ENCODE data around the gene GLRA3. TPM values are rescaled to one million over a fixed set of nuclear protein-coding genes. Genes with fewer than 3 reads are reported as not detected.
"Not testable (repeated sequence)": the region's sequence is repeated elsewhere in the genome, so short reads cannot be mapped to it uniquely, and the experiment has no call there.

The GLRA3 gene
- total and polyA plus RNA-seq, 2 experiments from 2014 or later, result 0.03 to 0.19 TPM

GRCh38 chr4:174696657-174697056, 132.4 kb downstream of the GLRA3 start:
- Histone ChIP-seq H4K20me1 (replicated peaks; ENCODE audit: insufficient read depth) (no peaks in the 10 kb centered on the region), H3K9me2 (ENCODE audit: insufficient read depth) (no peaks in the 10 kb centered on the region)

GRCh38 chr4:174691876-174692275, 137.2 kb downstream of the GLRA3 start:
- not testable (repeated sequence) for ATAC-seq; H3K27ac Mint-ChIP-seq; H4K20me1 ChIP-seq (replicated peaks; ENCODE audit: insufficient read depth); H3K27me3 Mint-ChIP-seq (ENCODE audit: insufficient read depth, low read depth, poor library complexity); H3K27me3 ChIP-seq (ENCODE audit: insufficient read depth); H3K36me3 ChIP-seq (ENCODE audit: insufficient read depth); H3K4me3 ChIP-seq; H3K9me2 ChIP-seq (ENCODE audit: insufficient read depth); H3K27ac ChIP-seq (ENCODE audit: low read depth); H2AFZ ChIP-seq; H3K4me2 ChIP-seq; DNase-seq (ENCODE audit: low spot score); H3K4me1 Mint-ChIP-seq; H3F3A ChIP-seq (replicated peaks; ENCODE audit: low read depth); H3K79me2 ChIP-seq (replicated peaks; ENCODE audit: insufficient read depth); H3K4me1 ChIP-seq (ENCODE audit: insufficient read depth); H3K4me3 Mint-ChIP-seq
- Mint-ChIP-seq H3K36me3 (ENCODE audit: low read depth) (peaks cover 19% of the 10 kb centered on the region), H3K9me3 (peaks cover 22% of the 10 kb centered on the region)

More at GRCh38 chr4:174696657-174697056, 132.4 kb downstream of the GLRA3 start:
- Histone ChIP-seq H2AFZ (no peak overlapping the region), H3K36me3 (ENCODE audit: insufficient read depth) (no peaks in the 10 kb centered on the region), H3K4me3 (no peak overlapping the region), H3K27me3 (ENCODE audit: insufficient read depth) (no peaks in the 10 kb centered on the region), H3K4me2 (no peak overlapping the region), H3K79me2 (replicated peaks; ENCODE audit: insufficient read depth) (no peaks in the 10 kb centered on the region), H3K4me1 (ENCODE audit: insufficient read depth) (no peaks in the 10 kb centered on the region), H3K27ac (ENCODE audit: low read depth) (no peak overlapping the region), H3F3A (replicated peaks; ENCODE audit: low read depth) (no peaks in the 10 kb centered on the region)
- no peak overlapping the region for H3K4me3 Mint-ChIP-seq
- H3K9me3 Mint-ChIP-seq, result peaks cover 4% of the 10 kb centered on the region; the same call in 1 of the 3 replicates
- no peaks in the 10 kb centered on the region for H3K4me1 Mint-ChIP-seq
- DNase-seq (ENCODE audit: low spot score), result no peak
- no peaks in the 10 kb centered on the region for H3K27me3 Mint-ChIP-seq (ENCODE audit: insufficient read depth, low read depth, poor library complexity)
- H3K36me3 Mint-ChIP-seq (ENCODE audit: low read depth), result peaks cover 3% of the 10 kb centered on the region; the same call in 1 of the 3 replicates
- H3K27ac Mint-ChIP-seq, result no peak overlapping the region
- no peak for ATAC-seq
- TF ChIP-seq CREB1 (CRISPR knock-in tag; IDR thresholded peaks at IDR 0.05; ENCODE audit: low read depth) (no peak), ETS1 (IDR thresholded peaks at IDR 0.05) (no peak)

GRCh38 chr4:174690665-174691064, 138.4 kb downstream of the GLRA3 start:
- Mint-ChIP-seq H3K27ac (no peak overlapping the region), H3K27me3 (ENCODE audit: insufficient read depth, low read depth, poor library complexity) (no peaks in the 10 kb centered on the region), H3K9me3 (peaks cover 22% of the 10 kb centered on the region), H3K36me3 (ENCODE audit: low read depth) (peaks cover 19% of the 10 kb centered on the region), H3K4me1 (no peaks in the 10 kb centered on the region), H3K4me3 (no peak overlapping the region)
- H3K79me2 ChIP-seq (replicated peaks; ENCODE audit: insufficient read depth), result no peaks in the 10 kb centered on the region
- DNase-seq (ENCODE audit: low spot score) (no peak), ATAC-seq (no peak)
- H3K9me2 ChIP-seq (ENCODE audit: insufficient read depth), result no peaks in the 10 kb centered on the region
- H2AFZ ChIP-seq, result no peak overlapping the region
- no peaks in the 10 kb centered on the region for H4K20me1 ChIP-seq (replicated peaks; ENCODE audit: insufficient read depth)
- no peaks in the 10 kb centered on the region for H3K4me1 ChIP-seq (ENCODE audit: insufficient read depth)
- no peak overlapping the region for H3K27ac ChIP-seq (ENCODE audit: low read depth)
- no peaks in the 10 kb centered on the region for H3F3A ChIP-seq (replicated peaks; ENCODE audit: low read depth)
- peaks cover 9% of the 10 kb centered on the region for H3K36me3 ChIP-seq (ENCODE audit: insufficient read depth)
- H3K4me2 ChIP-seq, result no peak overlapping the region
- no peak overlapping the region for H3K4me3 ChIP-seq
- no peaks in the 10 kb centered on the region for H3K27me3 ChIP-seq (ENCODE audit: insufficient read depth)
- TF ChIP-seq ZNF331 (CRISPR knock-in tag; IDR thresholded peaks at IDR 0.05; ENCODE audit: low read depth) (no peak), CTCF (conservative IDR thresholded peaks at IDR 0.05; ENCODE audit: low read depth in 2 of 2) (no peak), NANOG (IDR thresholded peaks at IDR 0.05; ENCODE audit: borderline replicate concordance) (no peak), ZNF114 (CRISPR knock-in tag; IDR thresholded peaks at IDR 0.05) (no peak), STAT1 (IDR thresholded peaks at IDR 0.05; ENCODE audit: unreplicated experiment) (no peak), EZH2phosphoT487 (IDR thresholded peaks at IDR 0.05; ENCODE audit: unreplicated experiment) (no peak)
- TF ChIP-seq, protein P1, sequence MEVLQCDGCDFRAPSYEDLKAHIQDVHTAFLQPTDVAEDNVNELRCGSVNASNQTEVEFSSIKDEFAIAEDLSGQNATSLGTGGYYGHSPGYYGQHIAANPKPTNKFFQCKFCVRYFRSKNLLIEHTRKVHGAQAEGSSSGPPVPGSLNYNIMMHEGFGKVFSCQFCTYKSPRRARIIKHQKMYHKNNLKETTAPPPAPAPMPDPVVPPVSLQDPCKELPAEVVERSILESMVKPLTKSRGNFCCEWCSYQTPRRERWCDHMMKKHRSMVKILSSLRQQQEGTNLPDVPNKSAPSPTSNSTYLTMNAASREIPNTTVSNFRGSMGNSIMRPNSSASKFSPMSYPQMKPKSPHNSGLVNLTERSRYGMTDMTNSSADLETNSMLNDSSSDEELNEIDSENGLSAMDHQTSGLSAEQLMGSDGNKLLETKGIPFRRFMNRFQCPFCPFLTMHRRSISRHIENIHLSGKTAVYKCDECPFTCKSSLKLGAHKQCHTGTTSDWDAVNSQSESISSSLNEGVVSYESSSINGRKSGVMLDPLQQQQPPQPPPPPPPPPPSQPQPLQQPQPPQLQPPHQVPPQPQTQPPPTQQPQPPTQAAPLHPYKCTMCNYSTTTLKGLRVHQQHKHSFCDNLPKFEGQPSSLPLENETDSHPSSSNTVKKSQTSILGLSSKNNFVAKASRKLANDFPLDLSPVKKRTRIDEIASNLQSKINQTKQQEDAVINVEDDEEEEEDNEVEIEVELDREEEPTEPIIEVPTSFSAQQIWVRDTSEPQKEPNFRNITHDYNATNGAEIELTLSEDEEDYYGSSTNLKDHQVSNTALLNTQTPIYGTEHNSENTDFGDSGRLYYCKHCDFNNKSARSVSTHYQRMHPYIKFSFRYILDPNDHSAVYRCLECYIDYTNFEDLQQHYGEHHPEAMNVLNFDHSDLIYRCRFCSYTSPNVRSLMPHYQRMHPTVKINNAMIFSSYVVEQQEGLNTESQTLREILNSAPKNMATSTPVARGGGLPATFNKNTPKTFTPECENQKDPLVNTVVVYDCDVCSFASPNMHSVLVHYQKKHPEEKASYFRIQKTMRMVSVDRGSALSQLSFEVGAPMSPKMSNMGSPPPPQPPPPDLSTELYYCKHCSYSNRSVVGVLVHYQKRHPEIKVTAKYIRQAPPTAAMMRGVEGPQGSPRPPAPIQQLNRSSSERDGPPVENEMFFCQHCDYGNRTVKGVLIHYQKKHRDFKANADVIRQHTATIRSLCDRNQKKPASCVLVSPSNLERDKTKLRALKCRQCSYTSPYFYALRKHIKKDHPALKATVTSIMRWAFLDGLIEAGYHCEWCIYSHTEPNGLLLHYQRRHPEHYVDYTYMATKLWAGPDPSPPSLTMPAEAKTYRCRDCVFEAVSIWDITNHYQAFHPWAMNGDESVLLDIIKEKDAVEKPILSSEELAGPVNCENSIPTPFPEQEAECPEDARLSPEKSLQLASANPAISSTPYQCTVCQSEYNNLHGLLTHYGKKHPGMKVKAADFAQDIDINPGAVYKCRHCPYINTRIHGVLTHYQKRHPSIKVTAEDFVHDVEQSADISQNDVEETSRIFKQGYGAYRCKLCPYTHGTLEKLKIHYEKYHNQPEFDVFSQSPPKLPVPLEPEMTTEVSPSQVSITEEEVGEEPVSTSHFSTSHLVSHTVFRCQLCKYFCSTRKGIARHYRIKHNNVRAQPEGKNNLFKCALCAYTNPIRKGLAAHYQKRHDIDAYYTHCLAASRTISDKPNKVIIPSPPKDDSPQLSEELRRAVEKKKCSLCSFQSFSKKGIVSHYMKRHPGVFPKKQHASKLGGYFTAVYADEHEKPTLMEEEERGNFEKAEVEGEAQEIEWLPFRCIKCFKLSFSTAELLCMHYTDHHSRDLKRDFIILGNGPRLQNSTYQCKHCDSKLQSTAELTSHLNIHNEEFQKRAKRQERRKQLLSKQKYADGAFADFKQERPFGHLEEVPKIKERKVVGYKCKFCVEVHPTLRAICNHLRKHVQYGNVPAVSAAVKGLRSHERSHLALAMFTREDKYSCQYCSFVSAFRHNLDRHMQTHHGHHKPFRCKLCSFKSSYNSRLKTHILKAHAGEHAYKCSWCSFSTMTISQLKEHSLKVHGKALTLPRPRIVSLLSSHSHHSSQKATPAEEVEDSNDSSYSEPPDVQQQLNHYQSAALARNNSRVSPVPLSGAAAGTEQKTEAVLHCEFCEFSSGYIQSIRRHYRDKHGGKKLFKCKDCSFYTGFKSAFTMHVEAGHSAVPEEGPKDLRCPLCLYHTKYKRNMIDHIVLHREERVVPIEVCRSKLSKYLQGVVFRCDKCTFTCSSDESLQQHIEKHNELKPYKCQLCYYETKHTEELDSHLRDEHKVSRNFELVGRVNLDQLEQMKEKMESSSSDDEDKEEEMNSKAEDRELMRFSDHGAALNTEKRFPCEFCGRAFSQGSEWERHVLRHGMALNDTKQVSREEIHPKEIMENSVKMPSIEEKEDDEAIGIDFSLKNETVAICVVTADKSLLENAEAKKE (CRISPR knock-in tag; IDR thresholded peaks at IDR 0.05), result no peak

Measured in GM23338 (cell line).